Activated CD4-positive, CD25-positive, alpha-beta regulatory T cell treated with anti-CD3 and anti-CD28 coated beads, Interleukin-2, amount 50 U/mL, for 24 hours (primary cell): Measurements from ENCODE around the gene KISS1R.
"Not testable (repeated sequence)": the region's sequence is repeated elsewhere in the genome, so short reads cannot be mapped to it uniquely, and the experiment has no call there.

Experiments
- ATAC-seq, 2 donors: fragments of 150-1000 bp; cut with Tn5 transposase; one replicate each; pipeline ENCODE4 v1.10.0; 2021; ENCODE audit warnings: mild to moderate bottlenecking in 1 of 2, moderate library complexity in 1 of 2

Gene KISS1R

DNA sequence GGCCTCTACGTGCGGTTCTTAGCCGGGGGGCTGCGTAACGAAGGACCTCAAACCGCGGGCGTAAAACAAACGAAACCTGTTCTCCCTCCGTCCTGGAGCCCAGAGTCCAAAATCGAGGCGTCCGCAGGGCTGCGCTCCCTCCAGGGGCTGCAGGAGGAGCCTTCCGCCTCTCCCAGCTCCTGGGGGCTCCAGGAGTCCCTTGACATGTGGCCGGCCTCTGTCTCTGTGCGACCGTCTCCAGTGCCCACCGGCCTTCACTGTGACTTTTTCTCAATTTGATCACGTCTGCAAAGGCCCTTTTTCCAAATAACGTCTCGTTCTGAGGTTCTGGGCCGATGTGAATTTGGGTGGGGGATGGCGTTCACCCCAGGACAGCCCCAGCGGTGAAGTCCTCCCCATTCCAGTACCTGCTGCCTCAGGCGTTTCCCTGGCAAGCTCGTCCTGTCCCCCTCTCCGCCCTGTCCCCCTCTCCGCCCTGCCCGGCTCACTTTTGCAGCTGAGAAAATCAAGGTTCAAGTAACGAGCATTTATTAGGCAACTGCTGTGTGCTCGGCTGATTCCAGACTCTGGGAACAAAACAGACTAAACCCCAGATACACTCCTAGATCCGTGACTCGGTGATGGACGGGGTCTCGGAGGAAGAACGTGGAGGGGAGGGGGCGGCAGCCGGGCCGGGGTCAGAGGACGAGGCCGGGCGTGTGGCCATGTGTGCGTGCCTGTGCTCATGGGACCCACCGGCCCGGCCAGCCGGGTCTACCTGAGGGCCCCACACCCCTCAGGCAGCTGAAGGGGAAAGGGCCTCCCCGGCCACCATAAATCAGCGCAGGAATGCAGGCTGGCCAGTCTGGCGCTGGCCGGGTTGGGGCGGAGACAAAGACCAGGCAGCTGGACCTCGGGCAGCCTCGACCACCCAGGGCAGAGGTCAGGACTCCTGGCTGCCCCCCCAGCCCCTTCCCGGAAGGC is 39.0 kb downstream of the KISS1R start:
- ATAC-seq, result no peak

- no peak for ATAC-seq
These were observed 39.8 kb downstream of the KISS1R start for GRCh38 chr19:956766-957440.

GRCh38 chr19:957578-957977 is 40.4 kb downstream of the KISS1R start:
- not testable (repeated sequence) for ATAC-seq

GRCh38 chr19:958967-959855 is 42.1 kb downstream of the KISS1R start:
- peak; percentile 87 to 95 for ATAC-seq

- ATAC-seq, result no peak
These were observed 42.9 kb downstream of the KISS1R start for GRCh38 chr19:960020-960419.

DNA sequence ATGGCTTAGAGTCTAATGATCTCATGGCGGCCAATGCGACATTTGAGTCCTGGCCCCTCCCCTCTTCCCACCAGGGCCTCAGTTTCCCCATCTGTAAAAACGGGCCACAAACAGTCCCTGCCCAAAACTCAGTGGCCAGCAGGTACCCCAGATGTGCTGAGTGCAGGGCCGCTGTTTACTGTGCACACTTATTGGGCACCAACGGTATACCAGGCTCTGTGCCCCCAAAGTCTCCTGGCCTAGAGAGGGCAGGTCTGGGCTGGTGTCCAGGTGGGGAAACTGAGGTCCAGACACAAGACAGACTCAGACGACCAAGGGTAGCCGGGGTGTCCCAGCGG is 43.4 kb downstream of the KISS1R start:
- ATAC-seq, result no peak

DNA sequence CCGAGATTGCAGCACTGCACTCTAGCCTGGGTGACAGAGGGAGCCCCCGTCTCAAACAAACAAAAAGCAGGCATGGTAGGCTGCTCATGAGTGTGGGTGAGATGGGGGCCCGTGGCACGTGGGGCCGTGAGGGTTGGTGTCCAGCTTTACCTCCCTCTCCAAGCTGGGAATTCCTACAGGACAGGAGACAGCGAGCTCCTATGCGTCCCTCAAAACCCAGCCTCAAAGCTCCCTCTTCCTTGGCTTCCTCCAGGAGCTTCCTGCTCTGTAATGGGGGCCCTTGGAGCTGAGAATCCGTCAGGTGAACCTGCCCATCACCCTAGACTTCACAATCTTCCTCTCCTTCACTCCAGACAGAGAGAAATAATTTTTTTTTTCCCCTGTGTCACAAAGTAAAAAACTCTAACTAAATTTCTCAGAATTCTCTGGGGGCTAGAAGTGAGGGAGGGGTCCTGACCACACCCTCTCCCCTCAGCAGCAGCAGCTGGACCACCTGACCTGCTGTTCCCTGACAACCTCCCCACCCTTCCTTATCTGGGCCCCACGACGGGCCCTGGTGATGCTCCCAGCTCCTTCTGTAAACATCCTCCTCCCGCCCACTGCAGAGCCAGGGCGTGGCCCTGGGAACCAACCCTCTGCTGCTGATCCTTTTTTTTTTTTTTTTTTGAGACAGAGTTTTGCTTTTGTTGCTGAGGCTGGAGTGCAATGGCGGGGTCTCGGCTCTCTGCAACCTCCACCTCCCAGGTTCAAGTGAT is 44.9 kb downstream of the KISS1R start:
- ATAC-seq, result no peak

DNA sequence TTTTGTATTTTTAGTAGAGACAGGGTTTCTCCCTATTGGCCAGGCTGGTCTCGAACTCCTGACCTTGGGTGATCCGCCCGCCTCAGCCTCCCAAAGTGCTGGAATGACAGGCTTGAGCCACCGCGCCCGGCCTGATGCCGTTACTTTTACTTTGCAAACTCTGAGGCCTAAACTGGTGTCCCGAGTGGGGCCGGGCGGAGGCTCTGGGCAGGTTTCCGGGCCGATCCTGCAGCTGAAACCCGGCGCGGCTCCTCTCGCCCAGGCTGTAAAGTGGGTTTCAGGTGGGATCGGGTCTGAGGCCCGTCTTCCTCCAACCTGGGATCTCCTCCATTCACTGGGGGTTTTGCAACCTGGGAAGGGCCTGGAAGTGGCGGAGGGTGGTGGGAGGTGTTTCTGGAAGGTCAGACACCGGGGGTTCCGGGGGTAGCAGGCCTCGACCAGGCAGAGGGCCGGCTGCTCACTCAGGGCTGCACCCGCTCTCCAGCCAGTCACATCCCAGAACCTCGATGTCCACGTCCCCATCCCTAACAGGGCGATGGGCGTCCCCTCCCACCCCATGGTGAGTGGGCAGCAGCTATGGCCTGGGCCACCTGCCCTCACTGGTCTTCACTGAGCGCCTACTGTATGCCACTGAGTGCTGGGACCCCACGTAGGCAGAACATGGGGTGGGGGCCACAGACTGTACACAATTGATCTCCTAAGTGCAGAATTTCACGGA is 45.7 kb downstream of the KISS1R start:
- ATAC-seq, result no peak

DNA sequence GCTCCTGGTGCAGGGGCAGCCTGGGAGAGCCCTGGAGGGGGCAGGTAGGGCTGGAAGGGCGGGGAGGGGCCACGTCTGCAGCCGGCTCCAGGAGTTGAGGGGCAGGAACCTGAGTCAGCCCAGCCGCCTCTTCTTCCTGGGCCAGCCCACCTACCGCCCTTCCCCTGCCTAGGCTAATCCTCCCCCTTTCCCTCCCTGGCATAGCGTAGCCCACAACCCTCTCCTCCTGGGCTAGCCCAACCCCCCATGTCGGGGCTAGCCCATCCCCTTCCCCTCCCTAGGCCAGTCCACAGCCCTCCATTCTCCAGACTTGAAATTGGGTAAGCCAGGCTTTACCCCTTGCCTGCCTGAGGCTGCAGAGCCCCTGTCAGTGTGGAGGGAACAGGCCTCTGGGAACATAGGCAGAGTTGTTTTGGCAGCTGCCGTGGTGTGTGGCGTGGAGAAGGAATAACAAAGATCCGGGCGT is 46.4 kb downstream of the KISS1R start:
- no peak for ATAC-seq

DNA sequence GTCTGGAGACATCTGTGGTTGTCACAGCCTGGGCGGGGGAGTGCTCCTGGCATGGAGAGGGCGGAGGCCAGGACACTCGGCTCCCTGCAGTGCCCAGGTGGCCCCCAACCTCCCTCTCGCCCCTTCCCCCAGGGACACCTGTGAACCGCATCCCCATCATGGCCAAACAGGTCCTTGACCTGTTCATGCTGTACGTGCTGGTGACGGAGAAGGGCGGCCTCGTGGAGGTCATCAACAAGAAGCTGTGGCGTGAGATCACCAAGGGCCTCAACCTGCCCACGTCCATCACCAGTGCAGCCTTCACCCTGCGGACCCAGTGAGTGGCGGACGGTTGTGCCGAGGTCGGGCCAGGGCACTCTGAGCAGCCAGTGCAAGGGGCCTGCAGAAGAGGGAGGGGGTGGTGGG is 47.0 kb downstream of the KISS1R start:
- no peak for ATAC-seq

GRCh38 chr19:964761-965694 is 47.9 kb downstream of the KISS1R start:
- ATAC-seq, result no peak

- no peak for ATAC-seq
These were observed 49.5 kb downstream of the KISS1R start for GRCh38 chr19:966485-967088.
